Activated T-helper 2 cell treated with anti-CD3 and anti-CD28 coated beads, Interferon-gamma antibody, Interleukin-2, Interleukin-4, amounts not matched to agents 10 μg/mL and 5 μg/mL and 100 μg/mL, durations not matched to agents 14 hours and 24 hours and 36 hours (primary cell): ENCODE data around the gene TRPM4. TPM values are rescaled to one million over a fixed set of nuclear protein-coding genes. Genes with fewer than 3 reads are reported as not detected.
A peak's percentile ranks its signal among the peaks of the same experiment; 100 is the strongest.

ENCODE experiments used
- DNase-seq: peaks from one replicate; pipeline ENCODE4 v3.0.0; 2021; ENCODE audit warnings: low spot score
- H3K27ac Mint-ChIP-seq: one replicate; pipeline ENCODE4 v1.8.0; 2021; ENCODE audit warnings: mixed read lengths
- H3K27me3 Mint-ChIP-seq: one replicate; pipeline ENCODE4 v1.8.0; 2021; ENCODE audit warnings: low read depth, mixed read lengths
- H3K36me3 Mint-ChIP-seq: one replicate; pipeline ENCODE4 v1.8.0; 2021; ENCODE audit warnings: low read depth, mixed read lengths
- H3K4me1 Mint-ChIP-seq: one replicate; pipeline ENCODE4 v1.8.0; 2021; ENCODE audit warnings: low read depth, mixed read lengths
- H3K4me3 Mint-ChIP-seq: one replicate; pipeline ENCODE4 v1.8.0; 2021; ENCODE audit warnings: low read depth, mild to moderate bottlenecking, moderate library complexity, mixed read lengths
- H3K9me3 Mint-ChIP-seq: one replicate; pipeline ENCODE4 v1.8.0; 2021; ENCODE audit warnings: mixed read lengths
- intact Hi-C: fragments of 100-400 bp; cut with micrococcal nuclease; formaldehyde crosslinking; loops from one replicate; pipeline ENCODE4 v1.15.1; 2023
- total RNA-seq: library from RNA; stranded (reverse); gene quantifications from 2 replicates; pipeline ENCODE4 v1.2.3, GENCODE V29; 2022

Gene TRPM4
- total RNA-seq: 1.3 and 1.9 TPM in 2 replicates

- H3K4me3 Mint-ChIP-seq: peak within 1 kb of the TSS; percentile 75
- H3K9me3 Mint-ChIP-seq: no peaks in the 10 kb centered on the region
- H3K27ac Mint-ChIP-seq: no peak within 1 kb of the TSS
- H3K4me1 Mint-ChIP-seq: peaks cover 6% of the 10 kb centered on the region
- intact Hi-C loops: no loop called here
- no peaks in the 10 kb centered on the region for H3K36me3 Mint-ChIP-seq
- H3K27me3 Mint-ChIP-seq: peaks cover 55% of the 10 kb centered on the region
- peak; percentile 54 for DNase-seq
Measured at GRCh38 chr19:49157445-49158224, at the start of gene TRPM4. Gene TRPM4, plus strand, starts transcription at chr19:49157792. Its CDS starts 75 bp downstream, at chr19:49157867.

GRCh38 chr19:49109051-49109450 lies 48.5 kb upstream of the TRPM4 start:
- no peak overlapping the region for H3K27ac Mint-ChIP-seq
- H3K4me1 Mint-ChIP-seq: peaks cover 6% of the 10 kb centered on the region
- H3K27me3 Mint-ChIP-seq: no peaks in the 10 kb centered on the region
- no peaks in the 10 kb centered on the region for H3K9me3 Mint-ChIP-seq
- H3K36me3 Mint-ChIP-seq: peaks cover 48% of the 10 kb centered on the region
- DNase-seq: no peak
- intact Hi-C loops: no loop called here
- no peak overlapping the region for H3K4me3 Mint-ChIP-seq

- H3K27ac Mint-ChIP-seq: no peak overlapping the region
- H3K36me3 Mint-ChIP-seq: peaks cover 43% of the 10 kb centered on the region
- intact Hi-C loops: loop anchor here (5.0 kb wide), 1 partner anchor 38 kb away; no protein-coding TSS in a partner anchor
- peaks cover 6% of the 10 kb centered on the region for H3K4me1 Mint-ChIP-seq
- no peak overlapping the region for H3K4me3 Mint-ChIP-seq
- H3K27me3 Mint-ChIP-seq: no peaks in the 10 kb centered on the region
- no peak for DNase-seq
- no peaks in the 10 kb centered on the region for H3K9me3 Mint-ChIP-seq
Measured at GRCh38 chr19:49109569-49110233, 47.9 kb upstream of the TRPM4 start.

GRCh38 chr19:49110567-49110966 lies 47.0 kb upstream of the TRPM4 start:
- no peak for DNase-seq
- Mint-ChIP-seq H3K4me1 (peaks cover 9% of the 10 kb centered on the region), H3K9me3 (no peaks in the 10 kb centered on the region), H3K36me3 (peaks cover 34% of the 10 kb centered on the region), H3K27ac (no peak overlapping the region), H3K4me3 (no peak overlapping the region), H3K27me3 (no peaks in the 10 kb centered on the region)
- intact Hi-C loops: loop anchor here (5.0 kb wide), 1 partner anchor 37 kb away; no protein-coding TSS in a partner anchor

GRCh38 chr19:49111218-49111998 lies 46.2 kb upstream of the TRPM4 start:
- Mint-ChIP-seq H3K36me3 (peaks cover 26% of the 10 kb centered on the region), H3K4me3 (no peak overlapping the region)
- intact Hi-C loops: loop anchor here (5.0 kb wide), 1 partner anchor 36 kb away; no protein-coding TSS in a partner anchor

GRCh38 chr19:49113762-49114629 lies 43.6 kb upstream of the TRPM4 start, which contains the start of gene LIN7B:
Gene LIN7B, plus strand, starts transcription at chr19:49114370. Its CDS starts 35 bp downstream, at chr19:49114405.
- peak; percentile 73 for DNase-seq
- peaks cover 5% of the 10 kb centered on the region for H3K36me3 Mint-ChIP-seq

More at GRCh38 chr19:49111218-49111998, 46.2 kb upstream of the TRPM4 start:
- Mint-ChIP-seq H3K4me1 (peaks cover 9% of the 10 kb centered on the region), H3K9me3 (no peaks in the 10 kb centered on the region), H3K27me3 (no peaks in the 10 kb centered on the region), H3K27ac (no peak overlapping the region)
- DNase-seq: no peak

GRCh38 chr19:49114630-49115363 lies 42.8 kb upstream of the TRPM4 start:
- Mint-ChIP-seq H3K9me3 (no peaks in the 10 kb centered on the region), H3K27ac (no peak overlapping the region), H3K27me3 (peaks cover 1% of the 10 kb centered on the region)

More at GRCh38 chr19:49113762-49114629, 43.6 kb upstream of the TRPM4 start, which contains the start of gene LIN7B:
- Mint-ChIP-seq H3K4me1 (peaks cover 14% of the 10 kb centered on the region), H3K27me3 (no peaks in the 10 kb centered on the region), H3K4me3 (peak within 1 kb of the TSS; percentile 81), H3K9me3 (no peaks in the 10 kb centered on the region), H3K27ac (peak within 1 kb of the TSS; percentile 60)
- intact Hi-C loops: loop anchor here (5.0 kb wide), 1 partner anchor 33 kb away; no protein-coding TSS in a partner anchor

GRCh38 chr19:49116544-49116943 lies 41.0 kb upstream of the TRPM4 start:
- no peak overlapping the region for H3K27ac Mint-ChIP-seq
- no peaks in the 10 kb centered on the region for H3K9me3 Mint-ChIP-seq
- intact Hi-C loops: loop anchor here (5.0 kb wide), 1 partner anchor 479 kb away; the partner anchor contains the start of gene DBP
- DNase-seq: no peak
- no peaks in the 10 kb centered on the region for H3K36me3 Mint-ChIP-seq
- H3K4me3 Mint-ChIP-seq: peak overlapping the region; percentile 51
- peaks cover 21% of the 10 kb centered on the region for H3K4me1 Mint-ChIP-seq
- peaks cover 13% of the 10 kb centered on the region for H3K27me3 Mint-ChIP-seq

More at GRCh38 chr19:49114630-49115363, 42.8 kb upstream of the TRPM4 start:
- DNase-seq: peak; percentile 40
- intact Hi-C loops: loop anchor here (5.0 kb wide), 2 partner anchors 33 to 477 kb away; partner anchors contain the start of gene DBP
- no peaks in the 10 kb centered on the region for H3K36me3 Mint-ChIP-seq
- peak overlapping the region; percentile 75 for H3K4me3 Mint-ChIP-seq
- H3K4me1 Mint-ChIP-seq: peaks cover 14% of the 10 kb centered on the region

GRCh38 chr19:49117677-49118564 lies 39.7 kb upstream of the TRPM4 start:
- H3K4me3 Mint-ChIP-seq: peak overlapping the region; percentile 80
- intact Hi-C loops: loop anchor here (2.0 to 5.0 kb wide), 2 partner anchors 33 to 481 kb away; partner anchors contain the start of genes DBP and SNRNP70
- peaks cover 18% of the 10 kb centered on the region for H3K27me3 Mint-ChIP-seq
- no peaks in the 10 kb centered on the region for H3K36me3 Mint-ChIP-seq
- DNase-seq: no peak
- no peaks in the 10 kb centered on the region for H3K9me3 Mint-ChIP-seq
- peaks cover 21% of the 10 kb centered on the region for H3K4me1 Mint-ChIP-seq
- H3K27ac Mint-ChIP-seq: peak overlapping the region; percentile 74

- Mint-ChIP-seq H3K27me3 (peaks cover 23% of the 10 kb centered on the region), H3K36me3 (no peaks in the 10 kb centered on the region), H3K4me1 (peaks cover 17% of the 10 kb centered on the region), H3K4me3 (peak within 1 kb of the TSS; percentile 80), H3K27ac (peak within 1 kb of the TSS; percentile 74), H3K9me3 (no peaks in the 10 kb centered on the region)
- DNase-seq: peak; percentile 93
- intact Hi-C loops: loop anchor here (2.0 to 5.0 kb wide), 2 partner anchors 34 to 481 kb away; partner anchors contain the start of genes DBP and SNRNP70
Measured at GRCh38 chr19:49118565-49119410, 38.8 kb upstream of the TRPM4 start, which contains the start of gene C19orf73. Gene C19orf73, minus strand, starts transcription at chr19:49119143. Its CDS starts 121 bp downstream, at chr19:49119022.
